Activated T-helper 2 cell treated with anti-CD3 and anti-CD28 coated beads, Interferon-gamma antibody, Interleukin-2, Interleukin-4, amounts not matched to agents 10 μg/mL and 5 μg/mL and 100 μg/mL, durations not matched to agents 14 hours and 24 hours and 36 hours (primary cell): ENCODE results near the gene FABP3. TPM values are rescaled to one million over a fixed set of nuclear protein-coding genes. Genes with fewer than 3 reads are reported as not detected.

Experiments used
- DNase-seq: peaks from one replicate; pipeline ENCODE4 v3.0.0; 2021; ENCODE audit warnings: low spot score
- H3K27ac Mint-ChIP-seq: one replicate; pipeline ENCODE4 v1.8.0; 2021; ENCODE audit warnings: mixed read lengths
- H3K27me3 Mint-ChIP-seq: one replicate; pipeline ENCODE4 v1.8.0; 2021; ENCODE audit warnings: low read depth, mixed read lengths
- H3K36me3 Mint-ChIP-seq: one replicate; pipeline ENCODE4 v1.8.0; 2021; ENCODE audit warnings: low read depth, mixed read lengths
- H3K4me1 Mint-ChIP-seq: one replicate; pipeline ENCODE4 v1.8.0; 2021; ENCODE audit warnings: low read depth, mixed read lengths
- H3K4me3 Mint-ChIP-seq: one replicate; pipeline ENCODE4 v1.8.0; 2021; ENCODE audit warnings: low read depth, mild to moderate bottlenecking, moderate library complexity, mixed read lengths
- H3K9me3 Mint-ChIP-seq: one replicate; pipeline ENCODE4 v1.8.0; 2021; ENCODE audit warnings: mixed read lengths
- intact Hi-C: fragments of 100-400 bp; cut with micrococcal nuclease; formaldehyde crosslinking; loops from one replicate; pipeline ENCODE4 v1.15.1; 2023
- total RNA-seq: library from RNA; stranded (reverse); gene quantifications from 2 replicates; pipeline ENCODE4 v1.2.3, GENCODE V29; 2022

Gene FABP3
- total RNA-seq, 1 donor from 2014 or later = not detected

- H3K4me3 Mint-ChIP-seq = no peak overlapping the region
- no peaks in the 10 kb centered on the region for H3K36me3 Mint-ChIP-seq
- no peak for DNase-seq
- no peak overlapping the region for H3K27ac Mint-ChIP-seq
- peaks cover 42% of the 10 kb centered on the region for H3K27me3 Mint-ChIP-seq
- H3K4me1 Mint-ChIP-seq = peaks cover 3% of the 10 kb centered on the region
- intact Hi-C loops = no loop called here
- no peaks in the 10 kb centered on the region for H3K9me3 Mint-ChIP-seq
Measured at GRCh38 chr1:31409946-31410858, 37.3 kb upstream of the FABP3 start.

GRCh38 chr1:31408788-31409318 lies 36.0 kb upstream of the FABP3 start:
- H3K27ac Mint-ChIP-seq = no peak overlapping the region
- no peaks in the 10 kb centered on the region for H3K9me3 Mint-ChIP-seq
- intact Hi-C loops = no loop called here
- peaks cover 32% of the 10 kb centered on the region for H3K27me3 Mint-ChIP-seq
- no peaks in the 10 kb centered on the region for H3K36me3 Mint-ChIP-seq
- no peak overlapping the region for H3K4me3 Mint-ChIP-seq
- peaks cover 2% of the 10 kb centered on the region for H3K4me1 Mint-ChIP-seq
- no peak for DNase-seq

GRCh38 chr1:31407029-31407626 lies 34.3 kb upstream of the FABP3 start:
- H3K27me3 Mint-ChIP-seq = peaks cover 23% of the 10 kb centered on the region
- intact Hi-C loops = no loop called here
- no peak overlapping the region for H3K27ac Mint-ChIP-seq
- no peaks in the 10 kb centered on the region for H3K9me3 Mint-ChIP-seq
- DNase-seq = no peak
- no peaks in the 10 kb centered on the region for H3K4me1 Mint-ChIP-seq
- H3K36me3 Mint-ChIP-seq = no peaks in the 10 kb centered on the region
- no peak overlapping the region for H3K4me3 Mint-ChIP-seq

GRCh38 chr1:31405578-31406245 lies 32.8 kb upstream of the FABP3 start:
- no peak overlapping the region for H3K4me3 Mint-ChIP-seq
- H3K9me3 Mint-ChIP-seq = no peaks in the 10 kb centered on the region
- no peak overlapping the region for H3K27ac Mint-ChIP-seq
- DNase-seq = no peak
- intact Hi-C loops = no loop called here
- H3K36me3 Mint-ChIP-seq = no peaks in the 10 kb centered on the region
- no peaks in the 10 kb centered on the region for H3K4me1 Mint-ChIP-seq
- peaks cover 13% of the 10 kb centered on the region for H3K27me3 Mint-ChIP-seq

- H3K27me3 Mint-ChIP-seq = peaks cover 11% of the 10 kb centered on the region
- no peak overlapping the region for H3K27ac Mint-ChIP-seq
- no peak for DNase-seq
- no peaks in the 10 kb centered on the region for H3K36me3 Mint-ChIP-seq
- intact Hi-C loops = no loop called here
- peaks cover 2% of the 10 kb centered on the region for H3K4me1 Mint-ChIP-seq
- no peaks in the 10 kb centered on the region for H3K9me3 Mint-ChIP-seq
- H3K4me3 Mint-ChIP-seq = no peak overlapping the region
Measured at GRCh38 chr1:31401241-31401640, 28.4 kb upstream of the FABP3 start.

GRCh38 chr1:31400393-31400792 lies 27.5 kb upstream of the FABP3 start:
- peaks cover 11% of the 10 kb centered on the region for H3K27me3 Mint-ChIP-seq
- H3K4me3 Mint-ChIP-seq = no peak overlapping the region
- no peak overlapping the region for H3K27ac Mint-ChIP-seq
- no peaks in the 10 kb centered on the region for H3K36me3 Mint-ChIP-seq
- H3K4me1 Mint-ChIP-seq = peaks cover 2% of the 10 kb centered on the region
- intact Hi-C loops = no loop called here
- no peak for DNase-seq
- H3K9me3 Mint-ChIP-seq = no peaks in the 10 kb centered on the region

GRCh38 chr1:31399976-31400375 lies 27.1 kb upstream of the FABP3 start:
- Mint-ChIP-seq H3K4me1 (peaks cover 4% of the 10 kb centered on the region), H3K9me3 (no peaks in the 10 kb centered on the region)
- intact Hi-C loops = no loop called here

GRCh38 chr1:31398246-31398645 lies 25.4 kb upstream of the FABP3 start:
- Mint-ChIP-seq H3K36me3 (no peaks in the 10 kb centered on the region), H3K27me3 (peaks cover 9% of the 10 kb centered on the region), H3K4me3 (no peak overlapping the region), H3K9me3 (no peaks in the 10 kb centered on the region), H3K27ac (no peak overlapping the region), H3K4me1 (peaks cover 11% of the 10 kb centered on the region)
- intact Hi-C loops = no loop called here
- DNase-seq = no peak

More at GRCh38 chr1:31399976-31400375, 27.1 kb upstream of the FABP3 start:
- Mint-ChIP-seq H3K4me3 (no peak overlapping the region), H3K36me3 (no peaks in the 10 kb centered on the region), H3K27ac (no peak overlapping the region), H3K27me3 (peaks cover 9% of the 10 kb centered on the region)
- DNase-seq = no peak

- no peaks in the 10 kb centered on the region for H3K36me3 Mint-ChIP-seq
- H3K27me3 Mint-ChIP-seq = peaks cover 9% of the 10 kb centered on the region
Measured at GRCh38 chr1:31397360-31398095, 24.7 kb upstream of the FABP3 start.

GRCh38 chr1:31396633-31397351 lies 23.9 kb upstream of the FABP3 start:
- H3K4me3 Mint-ChIP-seq = no peak overlapping the region
- no peaks in the 10 kb centered on the region for H3K9me3 Mint-ChIP-seq
- intact Hi-C loops = no loop called here
- peaks cover 9% of the 10 kb centered on the region for H3K27me3 Mint-ChIP-seq
- peaks cover 11% of the 10 kb centered on the region for H3K4me1 Mint-ChIP-seq
- DNase-seq = no peak
- H3K36me3 Mint-ChIP-seq = no peaks in the 10 kb centered on the region
- H3K27ac Mint-ChIP-seq = no peak overlapping the region

More at GRCh38 chr1:31397360-31398095, 24.7 kb upstream of the FABP3 start:
- no peak for DNase-seq
- no peak overlapping the region for H3K27ac Mint-ChIP-seq
- H3K4me3 Mint-ChIP-seq = no peak overlapping the region
- no peaks in the 10 kb centered on the region for H3K9me3 Mint-ChIP-seq
- peaks cover 11% of the 10 kb centered on the region for H3K4me1 Mint-ChIP-seq
- intact Hi-C loops = no loop called here

GRCh38 chr1:31394584-31395193 lies 21.8 kb upstream of the FABP3 start:
- H3K4me1 Mint-ChIP-seq = peaks cover 9% of the 10 kb centered on the region
- H3K27ac Mint-ChIP-seq = no peak overlapping the region
- intact Hi-C loops = loop anchor here (1.0 kb wide), 2 partner anchors 28 to 155 kb away; no protein-coding TSS in a partner anchor
- H3K27me3 Mint-ChIP-seq = peaks cover 3% of the 10 kb centered on the region
- peak overlapping the region; percentile 82 for H3K4me3 Mint-ChIP-seq
- H3K9me3 Mint-ChIP-seq = no peaks in the 10 kb centered on the region
- no peaks in the 10 kb centered on the region for H3K36me3 Mint-ChIP-seq
- DNase-seq = peak; percentile 71
